SU-DHL-6 (cell line): Measurements from ENCODE around the gene KISS1.

Source experiments
- H2AFZ ChIP-seq: fragments of 200-600 bp; sonication (generic); 2 replicates; pipeline ENCODE4 v1.6.1; 2014; ENCODE audit warnings: low read depth, mild to moderate bottlenecking, moderate library complexity, mixed read lengths, antibody characterized with exemption, low read length; ENCODE audit not compliant: severe bottlenecking
- H3F3A ChIP-seq: fragments of 200-600 bp; shearing (Covaris generic); 2 replicates; pipeline ENCODE4 v1.6.0; 2016; ENCODE audit warnings: antibody characterized with exemption, mild to moderate bottlenecking; ENCODE audit not compliant: insufficient read depth
- H3K27ac ChIP-seq: fragments of 200-600 bp; sonication (generic); 2 replicates; pipeline ENCODE4 v1.5.1; 2016; ENCODE audit warnings: low read depth, mild to moderate bottlenecking, low read length, moderate library complexity, mixed read lengths
- H3K27me3 ChIP-seq: fragments of 200-600 bp; sonication (generic), shearing (Covaris generic); 2 replicates; pipeline ENCODE4 v1.6.0; 2014; ENCODE audit warnings: mild to moderate bottlenecking, low read length
- H3K36me3 ChIP-seq: fragments of 200-600 bp; sonication (generic); 2 replicates; pipeline ENCODE4 v1.6.1; 2014; ENCODE audit warnings: mild to moderate bottlenecking, low read length, mixed read lengths
- H3K4me2 ChIP-seq: fragments of 300-600, 200-600 bp; shearing (Covaris generic), sonication (generic); 2 replicates; pipeline ENCODE4 v1.6.0; 2014; ENCODE audit warnings: low read length, low read depth, mild to moderate bottlenecking; ENCODE audit not compliant: poor library complexity, severe bottlenecking
- H3K4me3 ChIP-seq: fragments of 200-600 bp; sonication (generic); 2 replicates; pipeline ENCODE4 v1.5.1; 2014; ENCODE audit warnings: antibody characterized with exemption, low read length, mild to moderate bottlenecking, mixed read lengths; ENCODE audit not compliant: insufficient read depth, poor library complexity, severe bottlenecking
- H3K79me2 ChIP-seq: fragments of 200-600 bp; sonication (generic); 2 replicates; pipeline ENCODE4 v1.6.1; 2014; ENCODE audit warnings: mild to moderate bottlenecking, low read length, moderate library complexity; ENCODE audit not compliant: insufficient read depth
- H3K9ac ChIP-seq: fragments of 200-600 bp; sonication (generic); 2 replicates; pipeline ENCODE4 v1.7.0; 2014; ENCODE audit warnings: mild to moderate bottlenecking, low read length
- H3K9me2 ChIP-seq: fragments of 200-600 bp; sonication (generic); replicated peaks from 2 replicates; pipeline ENCODE4 v1.6.1; 2014; ENCODE audit warnings: low read length; ENCODE audit not compliant: insufficient read depth
- H3K9me3 ChIP-seq: fragments of 200-600 bp; sonication (generic); 2 replicates; pipeline ENCODE4 v1.6.1; 2014; ENCODE audit warnings: low read length, mixed read lengths; ENCODE audit not compliant: insufficient read depth
- H4K20me1 ChIP-seq: fragments of 200-600 bp; sonication (generic); 2 replicates; pipeline ENCODE4 v1.6.1; 2014; ENCODE audit warnings: low read depth, mild to moderate bottlenecking, antibody characterized with exemption, low read length, moderate library complexity, mixed read lengths
- EZH2phosphoT487 ChIP-seq: fragments of 200-600 bp; sonication (generic), shearing (Covaris generic); conservative IDR thresholded peaks from 2 replicates; pipeline ENCODE4 v1.6.1; 2018; ENCODE audit warnings: mild to moderate bottlenecking, antibody characterized with exemption, low read length, moderate library complexity, mixed read lengths
- TF ChIP-seq, protein P1 (sequence below): fragments of 200-600 bp; sonication (generic); IDR thresholded peaks from one replicate; pipeline ENCODE4 v1.5.1; 2017; ENCODE audit warnings: antibody characterized with exemption, mild to moderate bottlenecking, low read length, moderate library complexity; ENCODE audit not compliant: insufficient read depth, poor library complexity, severe bottlenecking

Gene KISS1

GRCh38 chr1:204172404-204173029 lies 23.8 kb downstream of the KISS1 start:
- TF ChIP-seq, protein P1, sequence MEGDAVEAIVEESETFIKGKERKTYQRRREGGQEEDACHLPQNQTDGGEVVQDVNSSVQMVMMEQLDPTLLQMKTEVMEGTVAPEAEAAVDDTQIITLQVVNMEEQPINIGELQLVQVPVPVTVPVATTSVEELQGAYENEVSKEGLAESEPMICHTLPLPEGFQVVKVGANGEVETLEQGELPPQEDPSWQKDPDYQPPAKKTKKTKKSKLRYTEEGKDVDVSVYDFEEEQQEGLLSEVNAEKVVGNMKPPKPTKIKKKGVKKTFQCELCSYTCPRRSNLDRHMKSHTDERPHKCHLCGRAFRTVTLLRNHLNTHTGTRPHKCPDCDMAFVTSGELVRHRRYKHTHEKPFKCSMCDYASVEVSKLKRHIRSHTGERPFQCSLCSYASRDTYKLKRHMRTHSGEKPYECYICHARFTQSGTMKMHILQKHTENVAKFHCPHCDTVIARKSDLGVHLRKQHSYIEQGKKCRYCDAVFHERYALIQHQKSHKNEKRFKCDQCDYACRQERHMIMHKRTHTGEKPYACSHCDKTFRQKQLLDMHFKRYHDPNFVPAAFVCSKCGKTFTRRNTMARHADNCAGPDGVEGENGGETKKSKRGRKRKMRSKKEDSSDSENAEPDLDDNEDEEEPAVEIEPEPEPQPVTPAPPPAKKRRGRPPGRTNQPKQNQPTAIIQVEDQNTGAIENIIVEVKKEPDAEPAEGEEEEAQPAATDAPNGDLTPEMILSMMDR, result no peak
- TF ChIP-seq EZH2phosphoT487, result no peak
- Histone ChIP-seq H3K27me3 (no peaks in the 10 kb centered on the region), H3K4me2 (no peak overlapping the region)

DNA sequence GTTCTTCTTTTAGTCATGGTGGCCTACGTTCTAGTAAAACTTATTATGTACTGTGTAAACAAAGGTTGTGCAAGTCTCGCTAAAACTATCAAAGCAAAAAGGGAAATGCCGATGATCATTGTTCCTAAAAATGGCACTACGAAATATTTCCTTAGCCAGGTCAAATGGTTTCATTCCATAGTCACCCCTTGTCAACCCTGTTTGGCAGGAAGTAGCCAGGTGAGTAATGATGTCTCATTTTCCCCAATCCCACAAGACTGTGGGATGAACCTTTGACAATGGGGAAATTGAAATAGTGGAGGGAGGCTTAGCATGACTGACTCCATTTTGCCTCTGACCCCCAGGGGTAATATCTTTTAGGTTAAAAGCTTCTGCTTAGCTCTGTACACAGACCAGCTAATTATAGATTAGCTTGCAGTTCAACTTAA lies 24.5 kb downstream of the KISS1 start:
- H3K9me2 ChIP-seq, result no peaks in the 10 kb centered on the region
- H3K36me3 ChIP-seq, result no peaks in the 10 kb centered on the region
- H3K9me3 ChIP-seq, result peaks cover 23% of the 10 kb centered on the region; the same call in 1 of the 2 replicates
- H4K20me1 ChIP-seq, result no peaks in the 10 kb centered on the region
- H3F3A ChIP-seq, result no peaks in the 10 kb centered on the region
- H3K27ac ChIP-seq, result no peak overlapping the region
- TF ChIP-seq, protein P1, result no peak
- TF ChIP-seq EZH2phosphoT487, result no peak
- H3K27me3 ChIP-seq, result no peaks in the 10 kb centered on the region
- no peak overlapping the region for H2AFZ ChIP-seq
- no peak overlapping the region for H3K4me2 ChIP-seq
- no peak overlapping the region for H3K9ac ChIP-seq
- no peak overlapping the region for H3K4me3 ChIP-seq
- H3K79me2 ChIP-seq, result no peaks in the 10 kb centered on the region

More at GRCh38 chr1:204172404-204173029, 23.8 kb downstream of the KISS1 start:
- Histone ChIP-seq H2AFZ (no peak overlapping the region), H3K27ac (no peak overlapping the region), H3K9me2 (no peaks in the 10 kb centered on the region), H4K20me1 (no peaks in the 10 kb centered on the region), H3K79me2 (no peaks in the 10 kb centered on the region), H3K4me3 (no peak overlapping the region), H3K36me3 (no peaks in the 10 kb centered on the region), H3K9me3 (peaks cover 23% of the 10 kb centered on the region; the same call in 1 of the 2 replicates), H3K9ac (no peak overlapping the region), H3F3A (no peaks in the 10 kb centered on the region)

DNA sequence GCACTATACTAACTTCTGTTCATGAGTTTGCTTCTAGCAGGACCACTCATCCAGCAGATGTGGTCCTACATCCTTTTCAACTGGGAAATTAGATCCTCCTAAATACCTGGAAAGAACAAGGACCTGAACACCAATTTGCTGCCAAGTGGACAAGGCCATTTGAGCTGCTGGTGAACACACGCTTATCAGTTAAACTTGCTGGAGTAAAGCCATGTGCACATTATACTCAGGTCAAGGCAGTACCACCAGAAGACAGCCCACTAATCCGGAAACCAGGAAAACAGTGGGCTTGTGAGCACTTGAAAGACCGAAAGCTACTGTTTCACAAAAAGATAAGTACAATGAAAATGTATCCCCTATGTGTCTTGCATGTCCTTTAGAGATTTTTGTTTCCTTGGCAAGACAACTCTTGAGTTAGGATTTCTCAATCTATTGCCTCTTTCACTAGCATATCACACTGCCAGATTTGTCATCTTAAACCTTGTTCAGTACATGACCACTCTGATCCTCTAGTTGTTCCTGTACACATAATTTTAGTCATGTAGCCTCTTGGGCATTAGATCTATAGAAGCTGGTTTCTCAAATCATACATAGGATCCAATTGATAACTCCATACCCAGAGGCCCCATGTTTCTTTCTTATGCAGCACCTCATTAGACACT lies 25.7 kb downstream of the KISS1 start:
- Histone ChIP-seq H3K79me2 (no peaks in the 10 kb centered on the region), H4K20me1 (no peaks in the 10 kb centered on the region), H3K9me2 (no peaks in the 10 kb centered on the region), H3K27me3 (no peaks in the 10 kb centered on the region), H3K9ac (no peak overlapping the region), H3F3A (no peaks in the 10 kb centered on the region), H3K27ac (no peak overlapping the region), H3K36me3 (no peaks in the 10 kb centered on the region), H3K9me3 (peaks cover 23% of the 10 kb centered on the region; the same call in 1 of the 2 replicates), H3K4me3 (no peak overlapping the region), H3K4me2 (no peak overlapping the region), H2AFZ (no peak overlapping the region)
- no peak for TF ChIP-seq EZH2phosphoT487
- TF ChIP-seq, protein P1, result no peak
